Gastrocnemius medialis (tissue), 4 donors: ENCODE data around the gene PPARG. TPM values are rescaled to one million over a fixed set of nuclear protein-coding genes. Genes with fewer than 3 reads are reported as not detected.

Source experiments
- ATAC-seq, 2 donors: fragments of 150-250 bp; one replicate each; pipeline ENCODE4 v1.9.1; 2016
- DNase-seq, 2 donors: peaks; one replicate each; pipeline ENCODE4 v3.0.0-alpha.2; 2019
- H3K27ac ChIP-seq, 4 donors: fragments of 200-600 bp; sonication (generic); 1 replicate in 1 of 4; 2 replicates in 3 of 4; pipeline ENCODE4 v1.5.1; 2016 to 2018; ENCODE audit warnings: mild to moderate bottlenecking in 2 of 4, moderate library complexity in 1 of 4
- H3K27me3 ChIP-seq, 3 donors: fragments of 200-600 bp; sonication (generic) in 2 of 3; 1 replicate in 1 of 3; 2 replicates in 2 of 3; pipeline versions ENCODE4 v1.5.1 to v1.6.0; 2016 to 2019; ENCODE audit warnings: mild to moderate bottlenecking in 1 of 3, moderate library complexity in 1 of 3
- H3K36me3 ChIP-seq, 2 donors: fragments of 200-600 bp; sonication (generic) in 1 of 2; one replicate each; pipeline ENCODE4 v1.5.1; 2017 to 2018
- H3K4me1 ChIP-seq, 2 donors: fragments of 200-600 bp; sonication (generic) in 1 of 2; one replicate each; pipeline ENCODE4 v1.5.1; 2016 to 2017; ENCODE audit warnings: mild to moderate bottlenecking in 2 of 2
- H3K4me3 ChIP-seq, 4 donors: fragments of 200-600 bp; sonication (generic) in 3 of 4; 1 replicate in 1 of 4; 2 replicates in 3 of 4; pipeline ENCODE4 v1.5.1; 2016 to 2019; ENCODE audit warnings: mild to moderate bottlenecking in 2 of 4
- H3K9me3 ChIP-seq, 3 donors: fragments of 200-600 bp; sonication (generic) in 2 of 3; 1 replicate in 1 of 3; 2 replicates in 2 of 3; pipeline ENCODE4 v1.5.1; 2016 to 2019
- POLR2A ChIP-seq, 2 donors: fragments of 450-650 bp; IDR thresholded peaks; one replicate each; pipeline ENCODE4 v1.6.1; 2017; ENCODE audit warnings: antibody characterized with exemption in 2 of 2, mild to moderate bottlenecking in 2 of 2, moderate library complexity in 2 of 2
- in situ Hi-C, 4 donors: fragments of 200-750 bp; cut with MboI; loops; one replicate each; pipeline versions ENCODE4 v1.15.0 to v1.8.0; 2017; ENCODE audit warnings: low sequenced_read_pairs in 4 of 4
- intact Hi-C: fragments of 100-400 bp; cut with DNase I; formaldehyde crosslinking; loops from one replicate; pipeline ENCODE4 v1.15.1; 2023; ENCODE audit warnings: low total_unique reads
- total RNA-seq, 4 donors: library from RNA; depleted of rRNA; stranded (reverse); fragments of >200 nt; gene quantifications; one replicate each; pipeline versions ENCODE4 v1.1.0 to v1.2.3, GENCODE V29; 2016
- TF ChIP-seq, protein P1 (sequence below), 5 experiments: fragments of 450-650 bp in 3 of 5; fragments of 200-600 bp in 2 of 5; sonication (generic) in 2 of 5; IDR thresholded peaks in 4 of 5; conservative IDR thresholded peaks in 1 of 5; 1 replicate in 4 of 5; 2 replicates in 1 of 5; pipeline ENCODE4 v1.5.1; 2016 to 2019; ENCODE audit warnings: antibody characterized with exemption in 5 of 5, mild to moderate bottlenecking in 3 of 5, moderate library complexity in 3 of 5

The PPARG gene
- total RNA-seq, 4 donors from 2014 or later, result 4.9 to 10.6 (median 8.5) TPM

GRCh38 chr3:12408984-12409683 lies 120.3 kb downstream of the PPARG start:
- no peak for ATAC-seq
- in situ Hi-C loops (no loop called here), intact Hi-C loops (no loop called here)

DNA sequence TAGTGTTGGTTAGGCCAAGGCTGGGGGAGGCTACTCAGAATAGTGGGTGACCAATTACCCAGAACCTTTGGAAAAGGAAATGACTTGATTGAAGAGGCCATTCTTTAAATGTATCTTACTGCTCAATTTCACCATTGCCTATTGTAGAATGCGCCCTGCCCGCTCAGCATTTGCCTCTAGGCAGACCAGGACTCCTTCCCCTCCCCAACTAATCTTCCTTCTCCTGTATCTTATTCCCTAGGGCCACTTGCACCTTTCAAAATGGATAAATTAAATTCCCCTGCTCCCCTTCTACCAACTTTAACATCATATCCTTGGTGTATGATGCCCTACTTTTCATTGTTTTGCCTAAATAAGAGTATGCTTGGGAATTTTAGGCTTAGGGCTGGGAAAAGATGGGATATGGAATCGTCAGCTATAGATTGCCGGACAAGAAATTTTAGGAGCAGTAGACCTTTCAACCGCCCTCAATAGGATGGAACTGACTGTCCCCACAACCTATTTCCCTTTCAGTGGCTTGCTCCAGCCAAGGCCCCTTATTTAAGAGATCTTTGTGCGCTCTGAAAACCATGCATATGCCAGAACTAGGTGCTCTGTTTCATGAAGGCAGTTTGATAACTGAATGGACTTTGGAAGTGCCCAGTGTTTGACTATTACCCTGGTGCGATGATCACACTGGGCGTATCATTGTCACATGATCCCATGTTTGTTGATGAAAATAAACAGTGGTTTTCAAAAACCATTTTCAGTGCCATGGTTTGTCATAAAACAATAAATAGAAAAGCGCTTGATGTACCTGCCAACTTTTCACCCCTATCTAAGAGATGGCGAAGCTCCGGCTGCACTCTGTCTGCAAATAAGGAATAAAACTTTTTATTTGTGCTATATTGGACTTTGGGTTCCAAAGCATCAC lies 121.1 kb downstream of the PPARG start:
- Histone ChIP-seq H3K36me3 (no peaks in the 10 kb centered on the region), H3K9me3 (no peaks in the 10 kb centered on the region), H3K27ac (no peak overlapping the region), H3K4me1 (no peaks in the 10 kb centered on the region), H3K27me3 (no peaks in the 10 kb centered on the region), H3K4me3 (no peak overlapping the region)
- ATAC-seq (no peak), DNase-seq (no peak)
- TF ChIP-seq, protein P1, sequence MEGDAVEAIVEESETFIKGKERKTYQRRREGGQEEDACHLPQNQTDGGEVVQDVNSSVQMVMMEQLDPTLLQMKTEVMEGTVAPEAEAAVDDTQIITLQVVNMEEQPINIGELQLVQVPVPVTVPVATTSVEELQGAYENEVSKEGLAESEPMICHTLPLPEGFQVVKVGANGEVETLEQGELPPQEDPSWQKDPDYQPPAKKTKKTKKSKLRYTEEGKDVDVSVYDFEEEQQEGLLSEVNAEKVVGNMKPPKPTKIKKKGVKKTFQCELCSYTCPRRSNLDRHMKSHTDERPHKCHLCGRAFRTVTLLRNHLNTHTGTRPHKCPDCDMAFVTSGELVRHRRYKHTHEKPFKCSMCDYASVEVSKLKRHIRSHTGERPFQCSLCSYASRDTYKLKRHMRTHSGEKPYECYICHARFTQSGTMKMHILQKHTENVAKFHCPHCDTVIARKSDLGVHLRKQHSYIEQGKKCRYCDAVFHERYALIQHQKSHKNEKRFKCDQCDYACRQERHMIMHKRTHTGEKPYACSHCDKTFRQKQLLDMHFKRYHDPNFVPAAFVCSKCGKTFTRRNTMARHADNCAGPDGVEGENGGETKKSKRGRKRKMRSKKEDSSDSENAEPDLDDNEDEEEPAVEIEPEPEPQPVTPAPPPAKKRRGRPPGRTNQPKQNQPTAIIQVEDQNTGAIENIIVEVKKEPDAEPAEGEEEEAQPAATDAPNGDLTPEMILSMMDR (IDR thresholded peaks at IDR 0.05 in 4 of 5, conservative IDR thresholded peaks at IDR 0.05 in 1 of 5), result no peak
- no peak for TF ChIP-seq POLR2A (IDR thresholded peaks at IDR 0.05)
- intact Hi-C loops (no loop called here), in situ Hi-C loops (no loop called here)

More at GRCh38 chr3:12408984-12409683, 120.3 kb downstream of the PPARG start:
- DNase-seq, result no peak
- H3K4me1 ChIP-seq, result no peaks in the 10 kb centered on the region
- no peaks in the 10 kb centered on the region for H3K27me3 ChIP-seq
- no peak overlapping the region for H3K27ac ChIP-seq
- H3K9me3 ChIP-seq, result no peaks in the 10 kb centered on the region
- TF ChIP-seq, protein P1 (IDR thresholded peaks at IDR 0.05 in 4 of 5, conservative IDR thresholded peaks at IDR 0.05 in 1 of 5), result no peak
- TF ChIP-seq POLR2A (IDR thresholded peaks at IDR 0.05), result no peak
- H3K36me3 ChIP-seq, result no peaks in the 10 kb centered on the region
- no peak overlapping the region for H3K4me3 ChIP-seq

- ATAC-seq (no peak), DNase-seq (no peak)
- Histone ChIP-seq H3K4me1 (no peaks in the 10 kb centered on the region), H3K27ac (no peak overlapping the region), H3K4me3 (no peak overlapping the region), H3K27me3 (no peaks in the 10 kb centered on the region), H3K9me3 (no peaks in the 10 kb centered on the region), H3K36me3 (no peaks in the 10 kb centered on the region)
- TF ChIP-seq, protein P1 (IDR thresholded peaks at IDR 0.05 in 4 of 5, conservative IDR thresholded peaks at IDR 0.05 in 1 of 5), result no peak
- no peak for TF ChIP-seq POLR2A (IDR thresholded peaks at IDR 0.05)
- intact Hi-C loops, result no loop called here
- in situ Hi-C loops, result no loop called here
Measured at GRCh38 chr3:12413721-12414255, 124.9 kb downstream of the PPARG start.

DNA sequence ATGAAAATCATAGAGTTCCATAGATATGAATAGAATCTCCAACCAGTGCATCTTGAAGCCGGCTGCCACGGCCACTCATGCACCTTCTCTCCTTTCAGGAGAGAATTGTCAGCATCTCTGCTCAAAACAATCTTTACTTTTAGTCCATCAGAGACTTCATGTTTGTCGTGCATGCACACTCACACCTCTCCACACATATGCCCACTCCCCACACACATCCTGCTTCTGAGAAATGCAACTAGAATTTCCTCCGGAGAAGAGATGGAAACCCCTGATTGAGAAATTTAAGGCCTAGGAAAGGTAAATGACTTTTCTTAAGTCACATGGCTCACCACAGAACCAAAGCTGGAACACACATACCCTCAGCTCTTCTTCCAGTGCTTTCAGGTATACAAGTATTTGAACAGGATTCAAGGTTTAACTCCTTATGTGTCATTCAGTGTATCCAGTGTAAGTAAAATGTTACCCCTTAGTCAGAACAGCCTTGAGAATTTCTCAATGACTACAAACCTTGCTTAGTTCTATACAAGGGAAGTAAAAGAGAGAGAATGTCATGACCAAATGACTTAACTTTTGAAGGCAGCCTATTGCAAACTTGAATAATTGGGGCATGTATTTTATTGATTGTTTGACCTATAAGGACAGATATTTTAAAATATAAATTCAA lies 126.3 kb downstream of the PPARG start:
- ATAC-seq (no peak), DNase-seq (no peak)
- Histone ChIP-seq H3K27me3 (no peaks in the 10 kb centered on the region), H3K9me3 (no peaks in the 10 kb centered on the region), H3K4me3 (no peak overlapping the region), H3K4me1 (no peaks in the 10 kb centered on the region), H3K36me3 (no peaks in the 10 kb centered on the region), H3K27ac (no peak overlapping the region)
- in situ Hi-C loops, result no loop called here
- TF ChIP-seq, protein P1 (IDR thresholded peaks at IDR 0.05 in 4 of 5, conservative IDR thresholded peaks at IDR 0.05 in 1 of 5), result no peak
- TF ChIP-seq POLR2A (IDR thresholded peaks at IDR 0.05), result no peak
- intact Hi-C loops, result no loop called here
